DMS153 (cell line): Measurements from ENCODE around the gene SCN4B.
A peak's percentile ranks its signal among the peaks of the same experiment; 100 is the strongest.

Source experiments
- DNase-seq: peaks from one replicate; lab custom pipeline; 2025; lab: John Stamatoyannopoulos, UW

Gene SCN4B

DNA sequence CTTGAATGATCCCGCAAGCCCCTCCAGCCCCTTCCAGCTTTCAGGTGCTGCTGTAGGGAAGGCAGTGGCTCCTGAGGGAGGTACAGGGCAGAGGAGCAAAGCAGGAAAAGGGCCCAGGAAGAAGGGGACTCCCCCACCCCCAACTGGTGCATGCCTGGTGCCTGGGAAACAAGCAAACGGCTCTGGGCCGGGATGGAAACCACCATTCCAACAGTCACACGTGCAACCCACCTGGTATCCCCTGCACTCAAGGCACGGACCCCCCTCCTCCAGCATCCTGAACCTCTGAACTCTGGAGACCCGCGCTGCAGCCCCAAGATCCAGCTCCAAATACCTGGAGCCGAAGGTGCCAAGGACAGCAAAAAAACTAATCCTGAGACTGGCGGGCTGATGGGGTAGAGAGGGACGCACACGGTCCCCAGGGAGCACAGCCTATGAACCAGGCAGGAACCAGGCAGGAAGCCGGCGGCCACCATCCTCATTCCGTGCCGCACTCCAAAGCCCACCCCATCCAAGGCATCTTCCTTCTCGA lies 537 bp downstream of the SCN4B start:
- no peak for DNase-seq

DNA sequence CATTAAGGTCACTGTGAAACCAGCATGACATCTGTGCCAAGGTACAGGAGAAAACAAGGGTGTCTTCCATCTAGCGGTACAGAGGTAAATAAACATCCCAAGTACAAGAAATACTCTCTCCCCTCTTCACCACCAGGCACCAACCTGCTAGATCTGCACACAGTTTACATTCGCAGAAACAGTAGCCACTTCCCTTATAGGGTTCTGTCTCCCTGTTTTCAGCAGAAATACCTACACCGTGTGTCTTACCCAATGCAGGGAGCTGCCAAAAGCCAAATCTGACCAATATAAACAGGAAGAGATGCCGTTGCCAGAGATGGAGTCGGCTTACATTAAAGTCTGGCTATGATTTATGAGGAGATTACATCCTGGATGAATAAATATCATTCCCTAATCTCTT lies 1.2 kb downstream of the SCN4B start:
- DNase-seq, result no peak

DNA sequence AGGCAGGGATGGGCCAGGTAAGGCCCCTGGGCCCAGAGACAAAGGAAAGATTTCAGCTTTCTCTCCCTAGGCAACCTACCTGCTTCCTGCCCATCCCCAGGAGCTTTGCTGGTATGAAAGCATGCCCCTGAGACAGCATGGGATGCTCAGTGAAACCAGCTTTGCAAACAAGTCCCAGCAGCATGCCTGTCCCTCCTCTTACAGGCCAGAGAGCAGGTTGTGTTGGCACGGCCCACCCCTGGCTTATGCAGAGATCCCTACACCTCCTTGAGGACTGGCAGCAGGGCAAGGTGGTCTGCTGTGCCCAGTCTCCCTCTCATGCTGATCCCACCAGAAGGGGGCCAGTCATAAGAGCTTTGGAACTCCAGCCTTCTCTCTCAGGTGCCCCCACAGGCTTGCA lies 3.1 kb downstream of the SCN4B start:
- DNase-seq, result no peak

DNA sequence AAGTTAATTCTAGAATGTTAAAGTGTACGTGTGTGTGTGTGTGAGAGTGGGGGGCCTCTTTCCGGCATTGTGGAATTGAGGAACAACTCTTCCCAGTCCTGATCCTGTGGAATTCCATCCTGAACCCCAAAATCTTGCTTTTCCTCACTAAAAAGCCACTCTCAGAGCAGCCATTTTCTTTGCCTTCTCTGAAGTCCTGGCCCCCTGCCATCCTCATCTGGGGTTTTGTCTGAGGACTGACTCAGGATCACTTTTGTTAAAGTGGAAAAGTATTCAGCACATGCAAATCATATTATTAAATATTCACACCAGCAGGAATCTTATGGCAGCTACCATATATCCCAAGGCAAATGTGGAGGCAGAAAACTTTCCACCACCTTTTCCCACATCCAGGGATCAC lies 3.8 kb downstream of the SCN4B start:
- no peak for DNase-seq

DNA sequence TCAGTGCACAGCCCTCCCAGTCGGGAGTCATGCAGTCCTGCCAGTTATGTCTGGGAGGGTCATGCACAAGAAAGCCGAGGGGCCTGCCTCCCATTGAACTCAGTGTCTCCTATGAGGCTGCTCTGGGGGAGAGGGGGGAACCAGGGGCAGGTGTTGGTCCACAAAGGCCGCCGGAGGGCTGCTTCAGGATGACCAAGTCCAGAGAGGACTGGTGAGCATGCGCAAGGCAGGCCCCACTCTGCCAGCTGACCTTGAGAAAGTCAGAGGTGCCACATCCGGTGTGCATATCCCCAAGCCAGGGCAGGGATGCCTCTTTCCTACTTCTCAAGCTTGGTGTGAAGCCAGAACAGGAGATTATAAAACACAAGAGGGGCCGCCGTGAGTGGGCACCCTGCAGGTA lies 4.4 kb downstream of the SCN4B start:
- no peak for DNase-seq

DNA sequence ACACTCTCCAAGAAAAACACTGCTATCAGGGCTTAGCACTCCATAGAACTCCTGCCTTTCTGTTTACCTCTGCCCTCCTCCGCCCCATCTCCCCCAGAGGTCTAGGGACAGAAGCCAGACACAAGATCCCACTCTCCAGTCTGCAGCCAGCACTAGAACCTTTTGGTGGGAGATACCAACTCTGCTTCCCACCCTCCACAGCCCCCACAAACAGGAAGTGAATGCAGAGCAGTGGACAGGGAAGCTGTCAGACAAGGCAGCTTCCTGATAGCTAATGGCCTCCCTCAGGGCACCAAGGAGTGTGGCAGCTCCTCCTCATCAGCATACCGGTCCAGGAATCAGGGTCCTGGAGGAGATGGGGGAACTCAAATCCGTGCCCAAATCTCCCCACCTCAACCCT lies 5.1 kb downstream of the SCN4B start:
- no peak for DNase-seq

DNA sequence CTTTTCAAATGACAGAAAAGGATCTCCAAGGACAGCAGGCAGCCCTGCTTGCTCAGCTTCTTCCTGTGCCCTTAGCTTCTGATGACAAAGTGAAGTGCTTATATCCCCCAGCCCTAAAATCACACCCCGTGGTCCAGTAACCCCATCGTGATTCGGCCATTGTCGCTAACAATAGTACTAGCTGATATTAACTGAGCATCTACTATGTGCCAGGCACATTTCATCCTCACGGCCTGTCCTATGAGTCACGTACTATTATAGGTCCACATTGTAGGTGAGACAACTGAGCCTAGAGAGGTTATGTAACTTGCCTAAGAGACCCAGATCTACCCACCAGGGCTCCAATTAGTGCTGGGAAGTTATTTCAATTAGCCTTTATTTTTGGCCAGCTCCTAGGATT lies 6.1 kb downstream of the SCN4B start:
- no peak for DNase-seq

DNA sequence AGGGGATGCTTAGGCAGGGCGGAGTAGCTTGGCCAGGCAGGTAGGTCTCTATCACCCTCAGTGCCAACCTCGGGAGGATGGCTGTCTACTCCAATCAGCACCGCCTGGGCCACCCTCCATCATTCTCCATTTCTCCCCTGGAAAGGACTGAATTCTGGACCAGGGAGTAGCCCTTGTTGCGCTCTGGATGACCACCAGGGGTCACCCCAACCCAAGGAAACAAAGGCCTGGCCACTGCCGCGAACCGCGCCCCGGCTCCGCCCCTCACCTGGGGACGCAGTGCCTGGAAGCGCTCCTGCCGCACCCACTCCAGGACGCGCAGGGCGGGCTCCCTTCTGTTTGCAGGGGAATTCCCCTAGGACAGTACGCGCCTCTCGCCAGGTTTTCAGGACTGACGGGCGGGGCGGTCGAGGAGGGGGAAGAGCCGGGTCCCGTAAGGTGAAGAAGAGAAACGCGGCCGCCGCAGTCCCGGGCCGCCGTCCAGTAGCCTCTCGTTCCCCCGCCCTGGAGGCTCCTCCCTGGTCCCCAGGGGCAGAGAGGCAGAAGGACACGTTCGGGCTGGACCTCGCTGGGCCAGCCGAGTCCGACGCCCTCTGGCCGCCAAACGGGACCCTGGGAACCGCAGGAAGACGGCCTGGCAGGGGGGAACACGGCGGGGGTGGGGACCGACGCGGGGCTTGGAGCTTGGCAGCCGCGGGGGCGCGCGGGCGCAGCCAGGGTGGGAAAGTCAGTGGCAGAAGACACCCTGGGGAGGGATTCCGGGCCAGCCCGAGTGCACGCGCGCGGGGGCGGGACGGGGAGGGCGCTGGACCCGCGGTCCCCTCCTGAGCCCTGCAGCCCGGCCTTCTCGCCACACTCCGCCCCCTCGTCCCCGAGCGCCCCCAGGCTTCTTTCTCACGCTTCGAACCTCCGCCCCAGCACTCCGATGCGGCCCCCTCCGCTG lies 7.1 kb downstream of the SCN4B start:
- DNase-seq, result peak; percentile 80

DNA sequence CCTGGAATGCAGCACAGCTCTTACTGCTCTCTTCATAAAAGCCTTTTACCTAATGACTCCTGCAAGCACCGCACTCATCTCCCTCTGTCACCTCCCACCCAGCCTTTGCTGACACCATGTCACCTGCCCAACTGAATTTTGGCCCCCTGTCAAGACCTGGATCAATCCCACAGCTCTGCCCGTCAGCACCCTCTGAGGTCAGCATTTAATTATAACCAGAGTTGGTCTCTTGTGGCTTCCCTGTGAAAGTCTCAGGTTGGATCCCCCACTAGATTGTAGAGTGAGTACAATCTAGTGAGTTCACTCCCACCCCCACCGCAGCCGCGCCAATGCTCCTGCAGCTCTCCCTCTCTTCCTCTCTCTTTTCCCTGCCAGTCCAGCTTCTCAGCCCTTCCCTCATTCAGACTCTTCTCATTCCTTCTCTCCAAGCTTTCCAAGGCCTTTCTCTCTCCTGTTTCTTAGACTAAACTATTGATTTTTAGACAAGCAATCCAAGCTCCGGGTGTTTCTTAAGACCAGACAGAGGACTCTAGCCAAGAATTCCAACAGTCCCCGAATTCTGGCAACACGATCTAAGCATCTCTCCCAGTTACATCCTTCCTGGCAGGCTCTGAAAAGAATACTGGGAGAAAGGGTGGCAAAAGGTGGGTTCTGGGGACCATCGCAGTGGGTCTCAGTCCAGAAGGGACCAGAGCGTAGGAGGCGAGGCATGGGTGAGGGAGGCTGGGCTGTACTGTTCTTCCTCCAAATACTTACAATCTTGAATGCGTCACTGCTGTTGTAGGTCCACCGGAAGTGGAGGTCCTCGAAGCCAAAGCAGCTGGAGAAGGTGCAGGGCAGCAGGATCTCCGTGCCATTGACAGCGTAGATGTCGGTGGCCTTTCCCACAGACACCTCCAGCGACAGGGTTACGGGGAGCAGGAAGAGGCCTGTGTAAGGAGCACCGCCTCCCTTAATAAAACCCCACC lies 8.0 kb downstream of the SCN4B start:
- DNase-seq, result no peak

DNA sequence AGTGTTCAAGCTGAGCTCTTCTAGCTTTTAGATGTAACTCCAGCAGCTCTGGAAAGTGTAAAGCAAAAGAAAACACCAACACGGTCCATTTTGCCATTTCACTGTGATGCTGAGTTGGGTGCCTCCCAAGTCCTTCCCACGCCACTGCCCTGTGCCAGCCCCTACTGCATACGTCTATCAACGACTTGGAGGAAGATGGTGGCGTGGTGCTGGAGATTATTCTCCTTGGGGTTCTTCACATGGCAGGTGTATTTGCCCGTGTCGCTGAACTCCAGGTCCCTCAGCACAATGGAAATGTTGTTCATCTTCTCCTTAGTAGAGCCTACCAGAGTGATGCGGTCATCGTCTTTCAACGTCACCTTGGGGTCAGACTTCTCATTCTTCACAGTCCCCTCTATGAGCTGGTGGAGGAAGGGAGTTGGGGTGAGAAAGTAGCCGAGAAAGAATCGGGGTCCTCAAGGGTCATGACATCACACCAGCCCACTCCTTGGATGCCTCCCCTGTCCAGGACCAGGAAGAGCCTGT lies 8.9 kb downstream of the SCN4B start:
- DNase-seq, result no peak

DNA sequence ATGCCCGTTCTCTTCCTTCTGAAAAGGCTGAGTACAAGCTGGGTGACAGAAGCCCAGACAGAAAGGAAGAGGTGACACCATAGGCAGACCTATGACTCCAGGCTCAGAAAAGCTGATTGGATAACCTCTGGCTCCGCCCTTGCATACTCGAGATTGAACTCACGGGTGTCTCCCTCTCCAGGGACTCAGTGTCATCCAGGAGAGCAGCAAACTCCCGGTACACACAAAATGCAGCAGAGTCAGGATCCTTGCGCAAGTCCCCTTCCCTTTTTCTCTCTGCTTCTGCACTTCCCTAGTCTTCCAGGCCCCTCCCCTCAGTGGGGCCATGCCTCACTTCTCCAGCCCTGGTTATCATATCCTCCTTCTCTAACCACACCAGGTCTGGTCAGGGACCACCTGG lies 9.8 kb downstream of the SCN4B start:
- DNase-seq, result peak; percentile 32

DNA sequence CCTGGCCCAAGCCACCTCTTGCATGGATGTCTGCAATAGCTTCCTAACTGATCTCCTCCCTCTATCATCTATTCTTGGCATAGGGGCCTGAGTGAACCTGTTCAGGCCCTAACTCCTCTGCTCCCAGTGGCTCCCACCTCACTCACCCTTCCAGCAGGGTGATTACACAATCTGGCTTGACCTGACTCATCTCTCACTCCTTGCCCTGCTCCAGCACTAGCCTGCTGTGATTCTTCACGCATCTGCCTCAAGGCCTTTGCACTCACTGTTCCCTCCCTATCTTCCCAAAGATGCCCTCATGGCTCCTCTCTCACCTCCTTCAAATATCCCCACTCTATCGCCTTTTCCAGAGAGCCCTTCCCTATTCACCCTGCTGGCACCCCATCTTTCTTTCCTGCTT lies 10.5 kb downstream of the SCN4B start:
- no peak for DNase-seq

DNA sequence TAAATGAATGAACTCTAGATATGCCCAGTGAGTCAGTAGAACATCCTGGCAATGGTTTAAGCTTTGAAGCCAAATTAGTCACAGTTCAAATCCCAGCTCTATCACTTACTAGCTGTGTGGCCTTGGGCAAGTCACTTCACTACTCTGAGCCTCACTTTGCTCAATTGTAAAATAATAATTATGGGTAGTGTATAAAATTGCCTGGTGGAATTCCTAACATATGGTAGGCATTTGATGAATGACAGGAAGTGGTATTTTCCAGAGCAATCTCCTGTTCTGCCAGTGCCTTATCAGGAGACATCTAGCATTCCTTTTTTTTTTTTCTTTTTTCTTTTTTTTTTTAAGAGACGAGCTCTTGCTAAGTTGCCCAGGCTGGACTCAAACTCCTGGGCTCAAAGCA lies 13.0 kb downstream of the SCN4B start:
- no peak for DNase-seq

DNA sequence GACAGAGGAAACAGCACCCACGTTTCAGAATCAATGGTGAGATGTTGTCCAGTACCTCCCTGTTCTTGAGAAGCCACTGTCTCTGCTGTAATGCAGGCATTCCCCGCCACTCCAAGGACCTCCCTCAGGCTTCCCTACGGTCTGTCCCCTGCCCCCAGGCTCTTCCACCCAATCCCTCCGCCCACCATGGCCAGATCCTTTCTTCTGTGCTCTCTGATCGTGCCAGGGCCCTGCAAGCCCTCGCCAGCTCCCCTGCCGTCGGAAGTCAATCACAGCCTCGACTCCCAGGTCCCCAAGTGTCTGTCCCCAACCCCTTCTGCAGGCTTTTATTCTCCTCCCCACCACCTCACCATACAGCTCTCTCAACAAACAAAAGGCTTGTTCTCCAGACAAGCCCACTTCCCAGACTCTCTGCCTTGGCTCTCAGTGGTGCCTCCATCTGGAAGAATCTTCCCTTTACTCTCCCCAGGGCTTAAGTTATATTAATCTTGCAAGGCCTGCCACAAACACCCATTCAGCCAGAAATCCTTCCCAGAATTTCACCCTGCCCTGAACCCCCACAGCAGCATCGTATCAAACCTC lies 13.7 kb downstream of the SCN4B start:
- no peak for DNase-seq

DNA sequence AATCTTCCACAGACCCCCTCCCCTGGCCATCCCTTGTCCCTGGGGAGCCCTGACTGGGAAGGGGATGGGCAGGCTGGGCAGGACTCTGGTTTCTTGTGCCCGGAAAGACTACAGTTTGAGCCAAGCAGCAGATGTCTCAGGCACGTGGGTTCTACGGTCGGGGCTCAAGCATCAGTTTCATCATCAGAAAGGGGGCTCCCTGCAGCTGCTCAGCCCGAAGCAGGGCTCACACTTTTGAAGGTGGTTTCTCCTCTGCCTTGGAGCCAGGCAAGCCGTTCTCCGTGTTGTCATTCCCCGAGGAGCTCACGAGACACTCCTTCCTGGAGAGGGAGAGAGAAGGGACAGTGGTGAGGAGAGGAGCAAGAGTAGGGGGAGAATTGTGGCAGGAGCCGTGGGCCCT lies 15.8 kb downstream of the SCN4B start:
- no peak for DNase-seq

DNA sequence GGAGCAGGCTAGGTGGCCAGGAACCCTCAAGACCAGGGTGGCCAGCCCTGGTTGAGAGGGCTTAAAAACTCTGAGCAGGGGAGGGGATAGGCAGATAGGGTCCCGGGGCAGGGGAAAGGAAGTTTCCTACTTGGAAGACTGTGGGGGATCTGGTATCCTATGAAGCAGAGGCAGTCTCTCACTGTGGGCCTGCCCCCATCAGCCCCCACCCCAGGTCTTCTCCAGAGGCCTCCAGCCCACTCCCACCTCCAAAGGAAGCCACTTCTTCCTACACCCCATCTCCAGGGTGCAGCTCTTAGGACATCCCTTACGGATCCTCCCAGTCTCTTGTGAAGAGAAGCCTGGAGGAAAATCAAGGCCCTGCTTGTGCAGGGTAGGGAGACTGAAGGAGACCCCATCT lies 16.3 kb downstream of the SCN4B start:
- no peak for DNase-seq

DNA sequence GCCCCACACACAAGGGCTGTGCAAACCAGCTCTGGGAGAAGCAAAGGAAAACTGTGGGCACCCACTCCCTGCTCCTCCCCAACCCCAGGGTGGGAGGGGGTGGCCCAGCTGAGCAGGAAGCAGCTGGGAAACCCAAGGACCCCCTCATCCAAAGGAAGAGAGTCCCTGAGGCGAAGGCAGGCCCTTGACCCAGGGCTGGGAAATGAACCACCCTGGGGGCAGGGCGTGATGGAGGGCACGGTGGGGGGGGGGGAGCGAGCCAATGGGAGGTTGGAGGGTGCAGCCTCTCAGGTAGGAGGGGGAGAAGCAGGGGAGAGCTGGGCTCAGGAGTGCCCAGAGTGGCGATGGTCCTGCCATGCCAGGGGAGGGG lies 16.8 kb downstream of the SCN4B start:
- DNase-seq, result no peak

DNA sequence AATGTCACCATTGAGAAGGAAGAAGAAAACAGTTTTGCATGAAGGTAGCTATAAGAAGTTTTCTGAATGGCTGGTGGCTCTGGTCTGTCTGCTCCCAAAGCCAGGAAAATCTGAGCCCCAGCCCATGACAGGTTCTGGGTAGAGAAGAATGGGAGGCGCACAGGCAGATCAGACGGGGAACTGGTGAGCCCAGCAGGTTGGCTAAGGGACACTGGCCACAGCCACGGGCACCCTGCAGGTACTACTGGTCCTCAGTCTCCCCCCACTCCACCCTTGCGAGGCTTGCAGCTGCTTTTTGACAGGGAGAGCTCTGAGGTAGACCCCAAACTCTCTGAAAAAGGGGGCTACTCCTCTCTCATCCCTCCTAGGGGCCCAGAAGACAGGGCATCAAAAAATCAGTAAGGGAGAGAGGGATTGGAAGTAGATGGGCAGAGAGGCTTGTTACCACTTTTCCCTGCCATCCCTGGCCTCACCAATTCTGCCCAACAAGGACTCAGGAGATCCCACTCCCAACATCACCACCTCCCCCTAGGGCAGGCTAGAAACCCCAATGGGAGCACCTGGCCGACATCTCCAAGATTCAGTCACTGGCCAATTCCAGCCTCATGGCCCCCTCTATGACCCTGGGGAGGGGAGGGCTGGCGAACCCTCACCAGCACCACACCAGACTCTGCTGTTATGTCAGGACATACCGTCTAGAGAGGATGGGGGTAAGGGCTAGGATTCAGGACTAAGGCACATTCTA lies 17.4 kb downstream of the SCN4B start:
- no peak for DNase-seq

DNA sequence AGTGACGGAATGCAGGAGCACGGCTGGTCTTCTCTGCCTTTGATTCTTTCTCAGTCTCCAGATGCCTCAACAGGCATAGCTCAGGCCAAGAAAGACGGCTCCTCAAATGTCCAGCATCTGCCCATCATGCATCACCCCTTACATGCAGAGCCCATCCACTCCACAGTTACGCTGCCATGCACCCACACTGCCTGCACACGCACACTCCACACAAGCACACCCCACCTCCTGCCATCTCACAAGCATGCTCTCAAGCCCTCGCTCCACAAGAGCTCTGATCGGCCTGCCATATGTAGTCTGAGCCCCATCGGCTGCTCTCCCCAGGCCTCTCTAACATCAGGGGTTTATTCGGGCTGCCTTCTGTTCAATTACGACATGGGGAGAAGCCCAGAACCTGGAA lies 18.8 kb downstream of the SCN4B start:
- no peak for DNase-seq

DNA sequence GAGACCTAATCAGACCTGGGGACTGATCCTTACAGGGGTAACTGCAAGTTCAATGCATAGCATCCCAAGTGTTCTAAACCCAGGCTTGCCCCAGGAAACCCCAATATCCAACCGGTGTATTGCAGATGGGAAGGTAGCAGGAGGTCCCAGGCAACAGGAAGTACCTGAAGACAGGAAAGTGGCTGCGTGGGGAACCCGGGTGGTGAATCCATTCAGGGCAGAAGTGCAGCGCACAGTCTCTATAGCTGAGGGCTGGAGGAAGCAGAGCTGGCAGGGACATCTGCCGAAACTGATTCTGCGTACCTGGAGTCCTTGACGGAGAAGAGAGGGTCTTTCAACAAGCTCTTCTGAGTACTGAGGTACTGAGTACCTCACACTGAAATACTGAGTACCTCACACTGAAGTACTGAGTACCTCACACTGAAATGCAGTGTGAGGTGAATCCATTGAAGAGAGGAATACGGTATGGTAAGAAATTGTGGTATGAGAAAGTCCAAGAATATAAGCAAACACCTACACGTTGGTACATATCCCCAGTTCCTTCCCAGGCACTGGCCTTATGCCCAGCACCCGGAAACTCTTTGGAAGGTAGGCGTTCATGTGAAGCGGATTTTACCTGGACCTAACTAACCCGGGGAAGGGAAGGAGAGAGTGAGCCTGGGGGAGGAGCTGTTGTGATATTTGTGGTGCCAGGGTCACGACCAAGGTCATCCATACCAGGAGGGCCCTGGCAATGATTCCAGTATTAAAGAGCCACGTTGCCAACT lies 20.1 kb downstream of the SCN4B start:
- no peak for DNase-seq
